Fibroblast of villous mesenchyme (primary cell): ENCODE measurements around the gene MKI67. TPM values are rescaled to one million over a fixed set of nuclear protein-coding genes. Genes with fewer than 3 reads are reported as not detected.

Experiments
- DNase-seq: peaks from one replicate; pipeline ENCODE4 v3.0.0-alpha.2; 2010; ENCODE audit warnings: low read depth
- H3K4me3 ChIP-seq: 2 replicates; pipeline ENCODE4 v1.5.1; 2011; ENCODE audit warnings: low read depth, mild to moderate bottlenecking, low read length
- total RNA-seq: library from RNA; depleted of rRNA; stranded (reverse); fragments of >200 nt; gene quantifications from 2 replicates; pipeline ENCODE4 v1.2.3, GENCODE V29; 2012
- TF ChIP-seq, protein P1 (sequence below): IDR thresholded peaks from 2 replicates; pipeline ENCODE4 v1.5.1; 2012; ENCODE audit warnings: low read depth, mild to moderate bottlenecking, low read length; ENCODE audit not compliant: insufficient read depth

The MKI67 gene
- total RNA-seq, 1 donor: 21.2 TPM

DNA sequence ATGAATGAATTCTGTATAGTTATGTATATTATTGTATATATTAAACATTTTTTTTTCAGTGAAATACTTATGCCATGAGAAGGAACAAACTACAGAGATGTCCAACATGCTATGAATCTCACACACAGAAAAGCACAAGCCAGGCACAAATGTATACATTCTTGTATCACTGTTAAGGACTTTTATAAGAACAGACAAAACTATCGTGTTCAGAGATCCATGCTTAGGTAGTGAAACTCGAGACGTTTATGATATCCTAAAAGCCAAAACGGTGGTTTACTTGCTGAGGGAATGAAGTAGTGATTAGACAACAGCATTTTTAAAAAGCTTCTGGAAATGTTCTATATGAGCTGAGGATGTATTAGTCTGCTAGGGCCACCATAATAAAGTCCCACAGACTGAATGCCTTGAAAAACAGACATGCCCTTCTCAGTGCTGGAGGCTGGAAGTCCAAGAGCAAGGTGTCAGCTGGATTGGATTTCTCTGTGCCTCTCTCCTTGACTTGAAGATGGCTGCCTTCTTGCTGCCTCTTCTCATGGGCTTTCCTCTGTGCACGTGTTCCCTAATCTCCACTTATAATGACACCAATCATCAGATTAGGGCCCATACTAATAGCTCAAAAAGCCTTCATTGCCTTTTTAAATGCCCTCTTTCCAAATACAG lies 4.3 kb downstream of the MKI67 start:
- DNase-seq: no peak
- TF ChIP-seq, protein P1, sequence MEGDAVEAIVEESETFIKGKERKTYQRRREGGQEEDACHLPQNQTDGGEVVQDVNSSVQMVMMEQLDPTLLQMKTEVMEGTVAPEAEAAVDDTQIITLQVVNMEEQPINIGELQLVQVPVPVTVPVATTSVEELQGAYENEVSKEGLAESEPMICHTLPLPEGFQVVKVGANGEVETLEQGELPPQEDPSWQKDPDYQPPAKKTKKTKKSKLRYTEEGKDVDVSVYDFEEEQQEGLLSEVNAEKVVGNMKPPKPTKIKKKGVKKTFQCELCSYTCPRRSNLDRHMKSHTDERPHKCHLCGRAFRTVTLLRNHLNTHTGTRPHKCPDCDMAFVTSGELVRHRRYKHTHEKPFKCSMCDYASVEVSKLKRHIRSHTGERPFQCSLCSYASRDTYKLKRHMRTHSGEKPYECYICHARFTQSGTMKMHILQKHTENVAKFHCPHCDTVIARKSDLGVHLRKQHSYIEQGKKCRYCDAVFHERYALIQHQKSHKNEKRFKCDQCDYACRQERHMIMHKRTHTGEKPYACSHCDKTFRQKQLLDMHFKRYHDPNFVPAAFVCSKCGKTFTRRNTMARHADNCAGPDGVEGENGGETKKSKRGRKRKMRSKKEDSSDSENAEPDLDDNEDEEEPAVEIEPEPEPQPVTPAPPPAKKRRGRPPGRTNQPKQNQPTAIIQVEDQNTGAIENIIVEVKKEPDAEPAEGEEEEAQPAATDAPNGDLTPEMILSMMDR: no peak
- H3K4me3 ChIP-seq: no peak overlapping the region

DNA sequence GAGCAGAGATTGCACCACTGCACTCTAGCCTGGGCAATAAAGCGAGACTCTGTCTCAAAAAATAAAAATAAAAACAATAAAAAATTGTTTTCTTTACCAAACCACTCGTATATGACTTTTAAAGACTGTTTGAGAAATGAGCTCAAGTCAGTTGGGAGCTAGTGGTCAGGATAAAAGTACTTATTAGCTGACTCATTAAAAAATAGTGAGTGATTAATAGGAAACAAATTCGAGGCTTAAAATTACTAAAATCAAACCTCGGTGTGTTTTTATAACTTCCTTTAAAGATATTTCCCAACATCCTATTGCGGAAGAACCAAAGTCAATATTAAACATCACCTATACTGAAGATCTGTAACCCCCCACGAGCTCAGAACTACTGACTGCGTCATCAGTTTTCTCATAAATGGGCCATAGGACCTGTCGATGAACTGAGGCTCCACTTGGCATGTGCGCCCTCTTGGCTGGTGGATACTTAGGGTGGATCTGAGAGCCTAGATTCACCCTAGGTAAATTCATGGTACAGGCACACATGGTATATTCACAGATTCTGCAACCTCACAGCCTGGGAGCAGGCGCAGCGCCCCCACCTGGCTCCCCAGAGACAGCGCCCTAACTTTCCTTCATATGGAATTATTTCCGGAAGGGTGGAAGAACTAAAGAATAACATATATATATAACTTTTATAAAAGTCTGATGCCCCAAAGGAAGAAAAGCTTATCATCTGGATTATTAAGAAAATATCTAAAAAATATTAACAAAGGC lies 9.2 kb downstream of the MKI67 start:
- H3K4me3 ChIP-seq: no peak overlapping the region
- TF ChIP-seq, protein P1: no peak
- DNase-seq: no peak

DNA sequence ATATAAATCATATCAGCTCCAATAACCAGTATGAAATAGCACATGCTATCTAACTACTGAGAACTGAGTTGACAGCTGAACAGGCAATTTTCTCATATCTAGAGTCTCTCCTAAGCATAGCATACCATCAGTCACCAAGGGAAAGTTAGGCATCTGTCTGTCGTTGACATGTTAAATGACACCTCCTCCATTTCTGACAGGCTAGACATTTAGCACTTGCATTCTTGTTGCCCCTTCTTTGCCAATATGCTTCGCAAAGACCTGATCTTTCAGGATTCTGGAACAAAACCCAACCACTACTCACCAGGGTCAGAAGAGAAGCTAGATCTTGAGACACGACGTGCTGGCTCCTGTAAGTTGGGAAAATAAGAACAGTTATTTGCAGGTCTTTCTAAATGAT lies 10.0 kb downstream of the MKI67 start:
- no peak overlapping the region for H3K4me3 ChIP-seq
- TF ChIP-seq, protein P1: no peak
- DNase-seq: no peak

DNA sequence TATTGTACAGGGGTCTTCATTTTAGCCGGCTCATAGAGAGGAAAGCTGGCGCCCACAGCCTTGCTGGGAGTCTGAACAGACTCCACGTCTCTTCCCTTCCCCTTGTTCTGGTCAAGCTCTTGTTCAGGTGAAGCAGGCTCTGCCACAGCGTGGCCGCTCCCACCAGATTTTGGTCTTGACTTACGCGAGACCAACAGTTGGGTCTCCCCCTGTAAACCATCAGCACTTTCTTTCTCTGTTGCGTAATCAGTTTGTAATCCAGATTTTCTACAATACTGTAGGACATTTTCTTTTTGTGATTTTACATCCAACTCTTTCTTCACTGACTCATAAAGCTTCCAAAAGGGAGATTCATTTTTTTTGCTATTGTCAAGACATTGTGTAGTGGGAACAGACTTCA lies 10.9 kb downstream of the MKI67 start:
- TF ChIP-seq, protein P1: no peak
- no peak for DNase-seq
- no peak overlapping the region for H3K4me3 ChIP-seq

DNA sequence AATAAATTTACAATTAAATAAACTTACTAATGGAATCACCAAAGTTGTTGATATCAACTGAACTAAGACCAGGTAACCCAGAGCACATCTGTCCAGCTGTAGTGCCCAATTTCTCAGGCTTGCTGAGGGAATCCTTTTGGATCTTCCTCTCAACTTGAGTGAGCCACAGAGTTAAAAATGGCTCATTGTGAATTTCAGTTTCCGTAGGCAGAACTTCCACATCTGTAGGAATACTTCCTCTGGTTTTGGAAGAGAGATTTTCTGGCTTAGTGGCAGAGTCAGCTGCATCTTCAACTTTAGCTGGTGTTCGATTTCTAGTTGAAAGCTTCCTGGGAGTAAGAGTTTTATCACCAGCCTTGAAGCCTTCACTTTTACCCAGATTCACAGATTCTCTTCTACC lies 11.3 kb downstream of the MKI67 start:
- no peak overlapping the region for H3K4me3 ChIP-seq
- no peak for DNase-seq
- TF ChIP-seq, protein P1: no peak

DNA sequence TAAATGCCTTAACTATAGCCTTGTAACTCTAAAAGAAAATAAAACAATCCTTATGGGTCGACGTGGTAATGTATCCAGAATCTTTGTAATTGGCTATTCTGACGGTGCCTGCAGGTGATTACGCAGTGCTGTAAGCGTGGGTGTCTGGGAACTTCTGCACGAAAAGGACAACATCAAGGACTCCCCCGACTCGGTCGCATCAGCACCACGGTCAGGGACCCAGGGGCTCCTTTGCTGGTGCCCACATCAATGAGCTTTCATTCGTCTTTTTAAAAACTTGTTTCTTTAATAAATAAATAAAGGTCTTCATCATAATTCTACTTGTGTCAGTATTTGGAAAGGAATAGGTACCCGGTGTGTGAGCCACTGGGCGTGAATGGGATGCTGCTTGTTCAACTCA lies 13.2 kb downstream of the MKI67 start:
- TF ChIP-seq, protein P1: no peak
- DNase-seq: no peak
- no peak overlapping the region for H3K4me3 ChIP-seq
